MM.1S (cell line): Measurements from ENCODE around the gene SERP1.

Source experiments
- CTCF ChIP-seq: fragments of 300-600 bp; sonication (generic); IDR thresholded peaks from 2 replicates; pipeline ENCODE4 v1.5.1; 2016; ENCODE audit warnings: antibody characterized with exemption, low read length, mixed read lengths
- EZH2phosphoT487 ChIP-seq: fragments of 300-600 bp; sonication (generic); IDR thresholded peaks from 2 replicates; pipeline ENCODE4 v1.6.1; 2018; ENCODE audit warnings: antibody characterized with exemption, low read length

DNA sequence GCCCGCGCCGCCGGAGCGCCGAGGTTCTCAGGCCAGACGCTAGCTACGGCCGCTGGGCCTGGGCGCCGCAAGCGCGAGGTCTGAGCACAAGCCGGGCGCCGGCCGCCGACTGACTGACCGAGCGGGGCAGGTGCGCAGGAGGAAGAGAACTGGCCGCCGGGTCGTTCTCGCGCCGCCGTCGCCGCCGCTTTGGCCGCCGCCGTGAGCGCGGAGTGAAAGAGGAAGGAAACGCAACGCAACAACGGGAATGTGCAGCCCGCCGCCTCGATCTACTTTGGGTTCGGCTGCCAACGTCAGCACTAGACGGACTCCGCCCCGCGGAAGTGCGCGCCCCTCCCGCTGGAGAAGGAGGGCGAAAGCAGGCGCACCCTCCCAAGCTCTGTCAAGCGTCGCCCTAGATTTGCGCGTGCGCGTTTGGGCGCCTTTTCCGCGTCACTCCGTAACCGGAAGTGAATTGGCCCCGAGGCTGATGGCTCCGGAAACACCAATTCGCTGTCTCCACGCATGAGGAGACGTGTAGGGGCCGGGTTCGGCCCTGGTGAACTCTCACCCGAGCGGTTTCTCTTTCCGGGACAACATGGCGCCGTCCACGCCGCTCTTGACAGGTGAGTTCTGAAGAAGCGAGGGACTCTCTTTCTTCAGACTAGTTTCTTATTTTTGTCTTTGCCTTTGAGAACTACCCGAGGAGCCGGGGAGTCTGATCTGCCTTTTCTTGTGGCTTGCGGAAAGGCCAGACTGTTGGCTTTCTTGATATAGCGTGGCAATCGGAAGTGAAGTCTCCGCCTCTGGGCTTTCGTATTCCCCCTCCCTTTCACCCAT lies at the start of gene SERP1, which contains the start of gene EIF2A:
- TF ChIP-seq CTCF (no peak), EZH2phosphoT487 (no peak)
